GM12892 (cell line): ENCODE data around the gene ERBB4.

Source experiments
- POLR2A ChIP-seq: IDR thresholded peaks from 2 replicates; pipeline ENCODE4 v1.6.1; 2011; ENCODE audit warnings: low read depth, low read length, control low read depth
- POLR2AphosphoS5 ChIP-seq: IDR thresholded peaks from 2 replicates; pipeline ENCODE4 v1.6.1; 2011; ENCODE audit warnings: low read depth, low read length, control low read depth

DNA sequence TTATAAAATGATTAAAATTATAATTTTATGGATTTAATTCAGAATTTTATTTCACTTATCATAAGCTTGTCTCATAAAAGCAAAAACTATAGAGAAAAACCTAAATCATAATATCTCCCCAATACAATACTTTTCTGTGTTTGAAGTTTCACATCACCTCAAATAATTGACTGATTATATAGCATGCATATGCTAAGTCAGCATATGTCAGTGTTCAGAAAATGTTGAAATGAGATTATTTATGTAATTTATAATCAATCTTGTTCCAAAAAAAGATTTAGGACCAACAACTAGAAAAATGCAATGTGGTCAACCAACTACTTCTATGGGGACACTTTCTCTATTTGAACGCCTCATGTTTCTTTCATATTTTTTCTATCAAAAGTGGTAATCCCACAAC, 1079.6 kb downstream of the ERBB4 start:
- TF ChIP-seq POLR2A (no peak), POLR2AphosphoS5 (no peak)
